Fibroblast of skin of scalp (primary cell): ENCODE measurements around the gene RAPGEF1.
A peak's percentile ranks its signal among the peaks of the same experiment; 100 is the strongest.

Source experiments
- DNase-seq: peaks from one replicate; pipeline ENCODE4 v3.0.0-alpha.2; 2013

RAPGEF1 gene

GRCh38 chr9:131601683-131602181, 138.1 kb downstream of the RAPGEF1 start:
- DNase-seq, result no peak

DNA sequence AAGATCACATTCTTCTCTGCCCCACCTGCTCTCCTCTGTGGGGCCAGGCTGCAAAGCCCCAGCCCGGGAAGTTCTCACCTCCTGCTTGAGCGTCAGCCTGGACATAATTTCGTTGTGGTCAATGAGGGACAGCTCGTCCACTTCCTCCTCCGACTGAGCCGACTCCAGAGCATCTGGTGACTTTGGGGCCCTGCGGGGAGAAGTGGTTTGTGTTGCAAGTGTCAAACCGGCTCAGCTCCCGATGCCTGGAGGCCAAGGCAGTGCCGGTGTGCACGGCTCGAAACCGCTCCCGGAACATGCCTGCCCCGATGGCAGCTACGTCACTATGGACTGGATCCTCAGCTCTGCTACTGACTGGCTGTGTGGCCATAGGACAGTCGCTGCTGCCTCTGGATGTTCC, 141.8 kb downstream of the RAPGEF1 start:
- DNase-seq, result no peak

DNA sequence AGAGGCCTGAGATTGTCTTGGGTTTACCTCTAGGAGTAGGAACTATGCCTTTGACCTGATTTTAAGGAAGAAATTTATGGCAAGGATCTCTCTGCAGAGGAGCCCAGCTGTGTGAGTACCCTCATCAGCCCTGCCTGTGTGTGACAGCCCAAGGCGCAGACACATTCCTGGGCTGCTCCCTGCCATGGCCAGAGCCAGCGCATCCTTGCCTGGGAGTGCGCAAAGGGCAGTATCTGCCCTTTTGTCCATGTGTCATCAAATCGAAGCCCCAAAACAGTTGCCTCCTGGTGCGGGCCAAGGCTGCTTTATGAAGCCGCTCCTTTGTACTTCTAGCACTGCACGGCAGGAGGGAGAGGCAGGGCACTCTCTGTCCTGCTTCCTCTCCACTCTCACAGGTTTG, 142.6 kb downstream of the RAPGEF1 start:
- DNase-seq, result no peak

GRCh38 chr9:131596430-131596743, 143.5 kb downstream of the RAPGEF1 start:
- no peak for DNase-seq

DNA sequence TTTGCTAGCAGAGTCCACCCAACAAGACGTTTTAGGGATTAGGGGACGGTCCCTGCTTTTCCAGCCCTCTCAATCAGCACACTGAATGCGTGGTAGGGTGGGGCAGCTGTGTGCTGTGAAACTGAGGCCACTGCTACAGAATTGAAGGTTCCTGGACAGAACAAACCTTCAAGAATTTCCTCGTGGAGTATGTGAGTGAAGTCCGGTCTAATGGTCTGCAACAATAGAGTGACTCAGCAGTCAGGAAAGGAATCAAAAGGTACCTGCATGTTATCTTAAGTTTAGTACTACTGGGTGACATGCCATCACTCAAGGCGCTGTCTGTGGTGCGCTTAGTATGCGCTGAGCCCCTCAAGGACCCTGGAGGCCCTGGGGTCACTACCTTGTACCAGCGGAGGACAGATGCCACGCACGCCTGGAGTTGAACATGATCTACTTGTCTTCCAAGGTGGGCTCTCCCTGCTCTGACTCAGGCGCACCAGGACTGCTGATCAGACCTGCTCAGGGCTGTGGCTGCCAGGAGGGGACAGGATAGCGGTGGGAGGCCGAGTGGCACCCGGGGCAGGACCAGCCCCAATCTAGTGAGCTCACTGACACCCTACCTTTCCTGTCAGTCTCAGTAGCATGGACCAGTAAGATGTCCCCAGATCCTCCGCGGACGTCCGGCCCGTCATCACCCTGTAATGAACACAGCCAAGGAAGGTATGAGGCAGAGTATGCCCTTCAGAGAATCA, 144.0 kb downstream of the RAPGEF1 start:
- no peak for DNase-seq

DNA sequence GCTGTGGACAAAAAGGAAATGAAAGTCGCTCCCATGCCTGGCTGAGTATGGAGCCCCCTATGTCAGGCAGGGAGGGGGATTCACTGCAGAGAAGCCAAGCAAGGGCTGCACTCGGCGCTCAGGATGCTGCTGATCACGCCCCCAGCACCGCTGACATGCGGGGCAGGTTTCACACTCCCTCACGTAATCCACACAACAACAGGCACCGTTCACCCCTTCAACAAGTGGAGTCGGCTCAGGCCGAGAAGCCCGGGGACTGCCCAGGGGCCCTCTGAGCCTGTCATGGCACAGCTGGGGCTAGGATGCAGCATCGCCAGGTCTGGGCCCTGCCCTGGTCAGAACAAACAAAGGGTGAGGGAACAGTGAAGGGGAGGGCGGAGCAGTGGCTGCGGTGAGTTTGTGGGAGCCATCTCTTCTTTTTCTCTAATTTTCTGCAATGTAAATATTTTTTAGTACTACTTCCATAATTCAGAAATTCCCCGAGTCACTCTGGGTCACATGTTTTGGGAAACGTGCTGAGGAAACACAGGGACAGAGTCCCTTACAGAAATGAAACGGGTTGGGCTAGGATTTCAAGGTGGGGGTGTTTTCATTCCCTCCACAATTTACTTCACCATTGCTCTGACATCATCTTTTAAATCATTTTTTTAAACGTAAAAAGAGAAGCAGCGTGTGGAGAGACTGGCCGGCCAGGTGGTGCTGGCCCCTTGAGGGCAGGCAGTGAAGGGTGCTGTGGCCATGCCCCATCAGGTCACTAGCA, 144.8 kb downstream of the RAPGEF1 start:
- DNase-seq, result no peak

DNA sequence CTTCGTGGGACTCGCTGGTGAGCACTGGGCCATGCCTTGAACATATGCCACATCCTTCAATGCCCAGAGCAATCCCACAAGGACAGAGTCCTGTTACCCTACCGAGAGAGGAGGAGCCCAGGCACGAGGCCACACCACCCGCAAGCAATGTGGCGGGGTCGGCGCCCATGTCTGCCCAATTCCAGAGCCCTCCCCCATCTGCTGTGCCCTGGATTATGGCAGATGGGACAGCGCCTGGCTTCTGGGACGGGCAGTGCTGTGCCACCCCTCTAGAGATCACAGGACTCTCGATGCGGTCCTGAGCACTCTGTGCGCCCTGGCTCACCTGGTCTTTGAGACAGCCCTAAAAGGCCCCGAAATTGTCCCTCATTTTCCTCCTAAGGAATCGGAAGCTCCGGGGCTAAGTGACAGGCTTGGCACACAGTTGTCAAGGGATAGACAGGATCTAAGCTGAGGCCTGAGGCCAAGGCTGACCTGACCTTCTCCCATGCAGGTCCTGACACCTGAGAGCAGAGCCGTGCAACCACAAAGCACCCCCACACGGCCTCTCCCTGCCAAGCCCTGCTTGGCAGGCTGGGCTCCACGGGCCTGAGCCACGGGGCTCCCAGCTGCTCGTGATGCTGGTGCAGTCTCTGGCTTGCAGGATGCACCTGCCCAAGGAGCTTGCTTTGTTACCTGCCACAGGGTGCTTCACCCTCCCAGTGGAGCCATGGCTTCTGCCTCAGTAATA, 145.8 kb downstream of the RAPGEF1 start:
- DNase-seq, result no peak

DNA sequence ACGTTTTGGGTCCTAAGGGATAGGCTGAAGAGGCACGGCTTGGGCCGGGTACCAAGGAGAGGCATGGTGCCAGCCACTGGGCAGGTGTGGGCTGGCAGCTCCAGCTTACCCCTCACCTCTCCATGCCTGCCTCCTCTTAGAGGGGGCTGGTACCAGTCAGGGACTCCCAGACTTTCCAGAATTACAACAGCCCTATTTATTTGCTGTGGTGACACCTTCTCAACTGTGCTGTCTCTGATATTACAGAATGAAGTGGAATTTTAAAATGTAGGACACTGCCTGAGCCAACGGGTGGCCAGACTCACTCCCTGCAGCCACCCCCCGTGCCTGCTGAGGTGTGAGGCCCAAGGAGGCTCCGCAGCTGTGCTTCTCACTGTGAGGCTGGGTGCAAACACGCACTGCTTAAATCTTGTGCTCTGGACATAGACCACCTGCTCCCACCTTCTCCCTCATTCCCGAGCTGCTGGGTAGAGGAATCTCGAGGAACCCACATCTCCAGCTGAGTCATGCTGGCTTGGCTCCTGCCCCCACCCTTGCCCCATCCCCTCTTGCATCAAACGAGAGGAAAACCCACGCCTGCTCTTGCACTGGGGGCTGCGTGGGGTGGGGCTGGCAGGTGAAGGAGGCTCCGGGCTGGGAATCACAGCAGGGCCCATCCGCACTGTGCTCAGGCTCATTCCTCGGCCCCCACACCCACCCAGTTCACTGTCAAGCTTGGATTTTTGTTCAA, 146.6 kb downstream of the RAPGEF1 start:
- no peak for DNase-seq

- no peak for DNase-seq
Observed at GRCh38 chr9:131591845-131592208, 148.0 kb downstream of the RAPGEF1 start.

- DNase-seq, result peak; percentile 74
Observed at GRCh38 chr9:131590907-131591844, 148.7 kb downstream of the RAPGEF1 start.

- no peak for DNase-seq
Observed at GRCh38 chr9:131590449-131590848, 149.4 kb downstream of the RAPGEF1 start.

DNA sequence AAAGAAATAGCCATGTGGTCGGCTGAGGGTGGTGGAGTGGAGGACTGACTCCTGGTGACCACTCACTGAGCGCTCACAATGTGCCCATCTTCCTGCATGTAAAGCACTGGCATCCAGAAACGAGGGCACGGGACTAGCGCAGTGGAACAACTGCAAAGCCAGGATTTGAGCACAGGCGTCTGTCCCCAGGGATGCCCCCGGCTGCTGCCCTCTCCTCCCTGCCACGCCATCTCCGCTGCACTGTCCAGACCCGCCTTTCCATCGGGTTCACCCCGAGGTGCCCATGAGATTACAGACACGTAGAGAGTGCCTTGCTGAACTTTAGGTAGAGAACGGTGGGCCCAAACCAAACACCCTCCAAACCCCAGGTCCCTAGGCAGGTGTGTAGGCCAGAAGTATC, 149.9 kb downstream of the RAPGEF1 start:
- no peak for DNase-seq

- DNase-seq, result no peak
Observed at GRCh38 chr9:131589124-131589711, 150.7 kb downstream of the RAPGEF1 start.

DNA sequence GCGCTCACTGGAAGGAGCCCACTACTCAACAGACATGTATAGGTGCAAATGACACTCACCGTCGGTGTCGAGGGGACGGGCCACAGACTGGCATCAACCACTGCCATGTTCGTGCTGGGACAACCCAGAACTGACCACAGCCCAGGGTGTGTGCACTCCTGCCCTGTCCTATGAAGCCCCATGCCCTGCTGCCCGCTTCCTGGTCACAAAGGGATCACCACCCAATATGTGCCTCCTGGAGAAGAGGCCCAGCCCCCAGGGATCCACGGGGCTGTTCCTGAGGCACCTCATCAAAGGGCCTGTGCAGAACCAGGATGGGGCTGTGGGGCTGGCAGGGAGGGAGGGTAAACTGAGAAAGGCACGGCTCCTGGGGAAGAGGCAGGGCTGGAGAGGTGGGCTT, 151.5 kb downstream of the RAPGEF1 start:
- DNase-seq, result no peak

DNA sequence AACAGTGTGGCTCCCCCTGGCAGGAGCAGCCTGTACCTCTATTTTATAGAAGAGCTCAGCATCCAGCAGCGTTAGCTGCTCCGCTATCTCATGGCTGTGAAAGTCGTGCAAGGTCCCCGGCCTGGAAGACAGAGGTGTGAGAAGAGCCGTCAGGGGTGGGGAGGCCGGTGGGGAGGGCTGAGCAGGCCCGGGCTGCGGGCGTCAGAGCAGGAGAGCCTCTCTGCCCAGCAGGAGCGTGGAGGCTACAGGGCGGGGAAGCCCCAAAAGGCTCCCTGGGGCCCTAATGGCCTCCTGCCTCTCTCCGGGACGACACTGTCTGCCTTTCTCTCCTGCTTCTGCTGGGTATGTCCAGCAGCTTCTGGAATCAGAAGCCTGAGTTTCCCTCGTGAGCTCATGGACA, 152.0 kb downstream of the RAPGEF1 start:
- no peak for DNase-seq

DNA sequence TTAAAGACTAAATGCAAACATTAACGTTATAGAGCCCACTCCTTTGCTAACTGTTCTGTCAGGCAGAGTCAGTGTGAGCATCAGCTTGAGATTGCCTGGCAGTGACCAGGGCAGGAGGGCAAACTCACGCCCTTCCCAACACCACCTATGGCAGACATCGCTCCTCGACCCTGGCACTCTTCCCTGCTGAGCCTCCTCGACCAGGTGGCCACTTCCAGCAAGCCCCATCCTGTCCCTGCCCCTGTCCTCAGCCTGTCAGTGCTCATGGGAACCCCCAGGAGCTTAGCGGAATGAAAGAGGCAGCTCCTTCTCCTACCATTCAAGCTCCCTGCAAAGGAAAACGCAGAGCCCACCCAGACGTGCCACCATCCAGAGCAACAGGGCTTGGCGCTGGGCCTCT, 152.5 kb downstream of the RAPGEF1 start:
- no peak for DNase-seq

DNA sequence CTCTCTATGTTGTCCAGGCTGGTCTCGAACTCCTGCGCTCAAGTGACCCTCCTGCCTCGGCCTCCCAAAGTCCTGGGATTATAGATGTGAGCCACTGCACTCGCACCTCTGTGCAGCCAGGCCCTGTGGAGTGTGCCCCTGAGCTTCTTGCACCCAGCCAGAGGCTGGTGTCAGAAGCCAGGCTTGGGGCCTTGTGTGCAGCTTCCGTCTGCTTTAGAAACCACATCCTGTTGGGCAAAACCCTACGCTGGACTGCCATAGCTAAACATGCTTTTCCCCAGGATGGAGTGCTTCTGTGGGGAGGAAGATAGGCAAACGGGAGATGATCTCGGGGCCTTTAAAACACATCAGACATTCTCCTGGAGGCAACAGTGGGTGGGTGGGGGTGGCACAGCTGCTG, 154.5 kb downstream of the RAPGEF1 start:
- no peak for DNase-seq

DNA sequence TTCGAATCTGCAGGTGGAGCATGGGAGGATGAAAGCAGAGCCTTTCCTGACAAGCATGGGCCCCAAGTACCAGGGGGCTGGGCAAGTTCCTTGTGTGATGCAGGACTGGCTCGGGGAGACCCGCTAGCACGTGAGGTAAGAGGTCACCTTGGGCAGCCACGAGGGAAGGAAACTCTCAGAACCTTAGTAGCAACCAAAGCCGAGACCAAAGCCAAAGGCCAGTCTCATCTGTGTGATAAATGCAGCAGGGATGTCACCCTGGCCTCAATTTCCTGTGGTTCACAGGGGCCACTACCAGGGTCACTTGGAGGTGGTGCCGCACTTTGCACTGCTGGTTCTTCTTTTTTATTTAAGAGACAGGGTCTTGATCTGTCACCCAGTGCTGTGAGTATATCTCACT, 155.0 kb downstream of the RAPGEF1 start:
- no peak for DNase-seq

GRCh38 chr9:131583836-131584555, 155.9 kb downstream of the RAPGEF1 start:
- DNase-seq, result no peak

GRCh38 chr9:131583337-131583645, 156.6 kb downstream of the RAPGEF1 start:
- no peak for DNase-seq
